ENCODE data around the gene KLHDC7B.
"Not testable (repeated sequence)": the region's sequence is repeated elsewhere in the genome, so short reads cannot be mapped to it uniquely, and the experiment has no call there.

Gene KLHDC7B

GRCh38 chr22:50517495-50518260 lies 28.0 kb upstream of the KLHDC7B start:
- DNase-seq, result no peak

GRCh38 chr22:50518606-50519005 lies 27.1 kb upstream of the KLHDC7B start:
- no peak for DNase-seq

- no peak for DNase-seq
These were observed 26.5 kb upstream of the KLHDC7B start for GRCh38 chr22:50519151-50519550.

GRCh38 chr22:50520184-50520583 lies 25.5 kb upstream of the KLHDC7B start:
- not testable (repeated sequence) for DNase-seq

GRCh38 chr22:50520826-50521453 lies 24.8 kb upstream of the KLHDC7B start:
- no peak for DNase-seq

GRCh38 chr22:50521710-50522109 lies 24.0 kb upstream of the KLHDC7B start:
- no peak for DNase-seq

- no peak for DNase-seq
These were observed 23.4 kb upstream of the KLHDC7B start for GRCh38 chr22:50522208-50522805.

- DNase-seq, result no peak
These were observed 22.8 kb upstream of the KLHDC7B start for GRCh38 chr22:50522806-50523438.

GRCh38 chr22:50523458-50523805 lies 22.3 kb upstream of the KLHDC7B start:
- DNase-seq, result no peak

GRCh38 chr22:50523806-50524675 lies 21.7 kb upstream of the KLHDC7B start:
- DNase-seq, result no peak

- DNase-seq, result no peak
These were observed 21.0 kb upstream of the KLHDC7B start for GRCh38 chr22:50524676-50525103.

GRCh38 chr22:50525104-50525857 lies 20.4 kb upstream of the KLHDC7B start, which contains the start of gene SCO2:
TSS of gene SCO2 (minus strand) at chr22:50525598. CDS start at chr22:50524411, 1,187 bp downstream.
- peak; percentile 92 for DNase-seq

- DNase-seq, result no peak
These were observed 19.9 kb upstream of the KLHDC7B start for GRCh38 chr22:50525858-50526107.

- DNase-seq, result peak; percentile 70
These were observed 19.4 kb upstream of the KLHDC7B start for GRCh38 chr22:50526108-50526833.

- DNase-seq, result peak; percentile 13
These were observed 18.6 kb upstream of the KLHDC7B start for GRCh38 chr22:50526834-50527801.

- no peak for DNase-seq
These were observed 17.6 kb upstream of the KLHDC7B start for GRCh38 chr22:50527921-50528681.

GRCh38 chr22:50528682-50529415 lies 16.9 kb upstream of the KLHDC7B start:
- DNase-seq, result peak; percentile 8

- no peak for DNase-seq
These were observed 16.2 kb upstream of the KLHDC7B start for GRCh38 chr22:50529416-50529896.
